HG03103 (cell line): ENCODE measurements around the gene ERCC3.
"Not testable (repeated sequence)": the region's sequence is repeated elsewhere in the genome, so short reads cannot be mapped to it uniquely, and the experiment has no call there.

Experiments used
- ATAC-seq: cut with Tn5 transposase; IDR thresholded peaks from one replicate; pipeline ENCODE4 v1.9.1; 2021; ENCODE audit warnings: low read depth; ENCODE audit not compliant: unreplicated experiment

Gene ERCC3

GRCh38 chr2:127280693-127281092 is 13.3 kb downstream of the ERCC3 start:
- ATAC-seq: no peak

- ATAC-seq: no peak
Measured at GRCh38 chr2:127279781-127280180, 14.2 kb downstream of the ERCC3 start.

GRCh38 chr2:127278959-127279358 is 15.0 kb downstream of the ERCC3 start:
- ATAC-seq: no peak

GRCh38 chr2:127277028-127277427 is 16.9 kb downstream of the ERCC3 start:
- peak; percentile 73 for ATAC-seq

- no peak for ATAC-seq
Measured at GRCh38 chr2:127275789-127276188, 18.2 kb downstream of the ERCC3 start.

- ATAC-seq: no peak
Measured at GRCh38 chr2:127275356-127275755, 18.6 kb downstream of the ERCC3 start.

- ATAC-seq: no peak
Measured at GRCh38 chr2:127270663-127271062, 23.3 kb downstream of the ERCC3 start.

- ATAC-seq: no peak
Measured at GRCh38 chr2:127261804-127262406, 32.0 kb downstream of the ERCC3 start.

- ATAC-seq: no peak
Measured at GRCh38 chr2:127259355-127259754, 34.6 kb downstream of the ERCC3 start.

- no peak for ATAC-seq
Measured at GRCh38 chr2:127256866-127257265, 37.1 kb downstream of the ERCC3 start.

GRCh38 chr2:127256381-127256780 is 37.6 kb downstream of the ERCC3 start:
- no peak for ATAC-seq

GRCh38 chr2:127255721-127256120 is 38.2 kb downstream of the ERCC3 start:
- no peak for ATAC-seq

- ATAC-seq: no peak
Measured at GRCh38 chr2:127255146-127255545, 38.8 kb downstream of the ERCC3 start.

GRCh38 chr2:127254386-127254981 is 39.5 kb downstream of the ERCC3 start:
- no peak for ATAC-seq

GRCh38 chr2:127241184-127241583 is 52.8 kb downstream of the ERCC3 start:
- ATAC-seq: not testable (repeated sequence)

- no peak for ATAC-seq
Measured at GRCh38 chr2:127239395-127239794, 54.5 kb downstream of the ERCC3 start.

- ATAC-seq: not testable (repeated sequence)
Measured at GRCh38 chr2:127237768-127238167, 56.2 kb downstream of the ERCC3 start.

GRCh38 chr2:127235082-127235702 is 58.8 kb downstream of the ERCC3 start:
- ATAC-seq: no peak

- no peak for ATAC-seq
Measured at GRCh38 chr2:127233710-127234109, 60.2 kb downstream of the ERCC3 start.

- no peak for ATAC-seq
Measured at GRCh38 chr2:127231130-127231865, 62.6 kb downstream of the ERCC3 start.

GRCh38 chr2:127229555-127229954 is 64.4 kb downstream of the ERCC3 start:
- ATAC-seq: no peak
